ENCODE data around the gene CYFIP1. TPM values are rescaled to one million over a fixed set of nuclear protein-coding genes. Genes with fewer than 3 reads are reported as not detected.

Gene CYFIP1
- total and polyA plus RNA-seq, 5 donors from 2014 or later, result 1.1 to 7.6 (median 2.0) TPM

DNA sequence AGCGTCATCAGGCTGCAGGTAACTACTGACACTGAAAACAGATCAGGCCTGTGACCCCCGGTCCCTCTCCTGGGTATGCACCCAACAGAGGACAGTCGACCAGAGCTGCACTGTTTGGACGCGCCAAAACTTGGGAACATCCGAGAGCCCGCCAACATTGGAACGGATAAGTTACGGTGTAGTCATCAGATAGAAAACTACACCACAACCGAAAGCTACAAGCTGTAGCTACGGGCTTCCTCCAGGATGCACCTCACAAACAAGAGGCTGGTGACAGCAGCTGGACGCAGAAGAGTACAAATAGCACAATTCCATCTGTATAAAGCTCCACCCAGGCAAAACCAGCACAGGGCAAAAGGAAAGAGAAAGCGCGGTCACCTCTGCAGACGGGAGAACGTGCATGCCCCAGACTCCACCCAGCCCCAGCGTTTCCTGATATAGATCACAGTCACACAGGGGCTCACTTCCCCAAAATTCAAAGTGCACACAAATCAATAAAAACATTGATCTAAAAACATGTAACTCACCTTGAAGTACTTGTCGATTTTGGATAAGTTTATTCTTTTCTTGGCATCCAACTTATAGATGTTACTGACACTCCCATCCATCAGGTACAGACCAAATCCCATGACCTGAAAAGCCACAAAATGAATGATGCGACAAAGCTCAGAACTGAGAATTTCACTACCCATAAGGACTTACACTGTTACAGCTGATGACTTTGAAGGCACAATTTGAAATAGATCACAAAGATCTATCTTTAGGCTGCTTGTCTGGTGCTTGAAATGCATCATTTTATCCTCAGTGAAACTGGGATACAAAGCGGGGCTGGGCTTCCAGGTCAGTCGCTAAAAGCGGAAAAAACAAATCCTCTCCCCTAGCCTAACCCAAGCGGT, 43.3 kb downstream of the CYFIP1 start:
- Mint-ChIP-seq H3K4me3 (no peak overlapping the region), H3K36me3 (peaks cover 6% of the 10 kb centered on the region), H3K27me3 (no peaks in the 10 kb centered on the region), H3K27ac (no peak overlapping the region), H3K9me3 (no peaks in the 10 kb centered on the region), H3K4me1 (no peaks in the 10 kb centered on the region)
- no peaks in the 10 kb centered on the region for H3K36me3 ChIP-seq (ENCODE audit: control insufficient read depth, insufficient read depth, low read length)
- ATAC-seq (ENCODE audit: low read depth in 2 of 2) (no peak), DNase-seq (peak in 1 of 3 donors; percentile 24)
- H3K4me3 ChIP-seq (ENCODE audit: low read depth, low read length), result no peak overlapping the region
- H3K4me1 ChIP-seq (ENCODE audit: control insufficient read depth, insufficient read depth, low read length, poor library complexity, severe bottlenecking), result no peaks in the 10 kb centered on the region
- no peaks in the 10 kb centered on the region for H3K9me3 ChIP-seq (ENCODE audit: control insufficient read depth in 2 of 2, low read length in 2 of 2)
- H3K27me3 ChIP-seq (ENCODE audit: control insufficient read depth, insufficient read depth, low read length), result no peaks in the 10 kb centered on the region
- H3K27ac ChIP-seq (ENCODE audit: insufficient read depth, low read length, poor library complexity, severe bottlenecking), result no peak overlapping the region

- H3K4me3 ChIP-seq (ENCODE audit: low read depth, low read length), result no peak overlapping the region
- H3K36me3 Mint-ChIP-seq, result peaks cover 6% of the 10 kb centered on the region
- DNase-seq (no peak), ATAC-seq (ENCODE audit: low read depth in 2 of 2) (no peak)
- H3K4me1 ChIP-seq (ENCODE audit: control insufficient read depth, insufficient read depth, low read length, poor library complexity, severe bottlenecking), result no peaks in the 10 kb centered on the region
- H3K27ac ChIP-seq (ENCODE audit: insufficient read depth, low read length, poor library complexity, severe bottlenecking), result no peak overlapping the region
- H3K9me3 ChIP-seq (ENCODE audit: control insufficient read depth in 2 of 2, low read length in 2 of 2), result no peaks in the 10 kb centered on the region
- no peak overlapping the region for H3K27ac Mint-ChIP-seq
- H3K27me3 ChIP-seq (ENCODE audit: control insufficient read depth, insufficient read depth, low read length), result no peaks in the 10 kb centered on the region
- H3K9me3 Mint-ChIP-seq, result no peaks in the 10 kb centered on the region
- no peak overlapping the region for H3K4me3 Mint-ChIP-seq
- no peaks in the 10 kb centered on the region for H3K36me3 ChIP-seq (ENCODE audit: control insufficient read depth, insufficient read depth, low read length)
- no peaks in the 10 kb centered on the region for H3K27me3 Mint-ChIP-seq
- H3K4me1 Mint-ChIP-seq, result no peaks in the 10 kb centered on the region
Observed at GRCh38 chr15:22933641-22934061, 46.5 kb downstream of the CYFIP1 start.

DNA sequence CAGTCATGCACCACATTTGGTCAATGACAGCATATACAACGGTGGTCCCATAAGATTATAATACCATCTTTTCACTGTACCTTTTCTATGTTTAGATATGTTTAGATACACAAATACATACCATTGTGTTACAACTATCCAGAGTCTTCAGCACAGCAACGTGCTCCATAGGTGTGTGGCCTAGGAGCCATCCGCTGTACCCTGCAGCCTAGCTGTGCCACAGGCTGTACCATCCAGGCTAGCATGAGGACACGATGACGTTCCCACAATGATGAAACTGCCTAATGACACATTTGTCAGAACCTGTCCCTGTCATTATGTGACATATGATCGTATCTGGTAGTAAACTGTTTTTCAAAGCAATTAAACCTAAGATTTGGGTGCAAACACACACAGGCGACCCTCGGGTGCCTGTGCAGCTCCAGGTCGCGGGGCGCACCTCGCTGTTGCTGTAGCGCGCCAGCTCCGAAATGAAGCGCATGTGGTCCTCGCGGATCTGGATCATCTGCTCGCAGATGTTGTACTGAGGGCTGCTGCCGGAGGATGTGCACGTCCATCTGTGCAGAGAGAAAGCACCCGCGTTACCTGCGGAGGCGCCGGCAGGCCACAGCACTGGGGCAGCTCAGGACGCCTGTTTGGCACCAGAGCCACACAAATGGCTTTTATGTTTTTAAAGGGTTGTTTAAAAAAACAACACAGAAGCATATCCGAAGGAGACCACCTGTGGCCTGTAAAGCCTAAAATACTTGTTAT, 48.2 kb downstream of the CYFIP1 start:
- Histone ChIP-seq H3K27me3 (ENCODE audit: control insufficient read depth, insufficient read depth, low read length) (no peaks in the 10 kb centered on the region), H3K9me3 (ENCODE audit: control insufficient read depth in 2 of 2, low read length in 2 of 2) (no peaks in the 10 kb centered on the region), H3K4me1 (ENCODE audit: control insufficient read depth, insufficient read depth, low read length, poor library complexity, severe bottlenecking) (no peaks in the 10 kb centered on the region), H3K4me3 (ENCODE audit: low read depth, low read length) (no peak overlapping the region), H3K27ac (ENCODE audit: insufficient read depth, low read length, poor library complexity, severe bottlenecking) (no peak overlapping the region), H3K36me3 (ENCODE audit: control insufficient read depth, insufficient read depth, low read length) (no peaks in the 10 kb centered on the region)
- Mint-ChIP-seq H3K4me1 (no peaks in the 10 kb centered on the region), H3K9me3 (no peaks in the 10 kb centered on the region), H3K36me3 (peaks cover 6% of the 10 kb centered on the region), H3K27me3 (no peaks in the 10 kb centered on the region), H3K27ac (no peak overlapping the region), H3K4me3 (no peak overlapping the region)
- no peak for DNase-seq
- ATAC-seq (ENCODE audit: low read depth in 2 of 2), result no peak

- Histone ChIP-seq H3K27me3 (ENCODE audit: control insufficient read depth, insufficient read depth, low read length) (no peaks in the 10 kb centered on the region), H3K4me1 (ENCODE audit: control insufficient read depth, insufficient read depth, low read length, poor library complexity, severe bottlenecking) (no peaks in the 10 kb centered on the region), H3K9me3 (ENCODE audit: control insufficient read depth in 2 of 2, low read length in 2 of 2) (no peaks in the 10 kb centered on the region), H3K4me3 (ENCODE audit: low read depth, low read length) (no peak overlapping the region), H3K36me3 (ENCODE audit: control insufficient read depth, insufficient read depth, low read length) (no peaks in the 10 kb centered on the region), H3K27ac (ENCODE audit: insufficient read depth, low read length, poor library complexity, severe bottlenecking) (no peak overlapping the region)
- no peak for ATAC-seq (ENCODE audit: low read depth in 2 of 2)
- no peaks in the 10 kb centered on the region for H3K9me3 Mint-ChIP-seq
- no peak overlapping the region for H3K27ac Mint-ChIP-seq
- H3K27me3 Mint-ChIP-seq, result no peaks in the 10 kb centered on the region
- no peaks in the 10 kb centered on the region for H3K4me1 Mint-ChIP-seq
- no peak overlapping the region for H3K4me3 Mint-ChIP-seq
- DNase-seq, result no peak
- peaks cover 6% of the 10 kb centered on the region for H3K36me3 Mint-ChIP-seq
Observed at GRCh38 chr15:22930782-22931484, 49.2 kb downstream of the CYFIP1 start.

GRCh38 chr15:22927761-22928160, 52.4 kb downstream of the CYFIP1 start:
- DNase-seq, result no peak
- no peak overlapping the region for H3K4me3 Mint-ChIP-seq

DNA sequence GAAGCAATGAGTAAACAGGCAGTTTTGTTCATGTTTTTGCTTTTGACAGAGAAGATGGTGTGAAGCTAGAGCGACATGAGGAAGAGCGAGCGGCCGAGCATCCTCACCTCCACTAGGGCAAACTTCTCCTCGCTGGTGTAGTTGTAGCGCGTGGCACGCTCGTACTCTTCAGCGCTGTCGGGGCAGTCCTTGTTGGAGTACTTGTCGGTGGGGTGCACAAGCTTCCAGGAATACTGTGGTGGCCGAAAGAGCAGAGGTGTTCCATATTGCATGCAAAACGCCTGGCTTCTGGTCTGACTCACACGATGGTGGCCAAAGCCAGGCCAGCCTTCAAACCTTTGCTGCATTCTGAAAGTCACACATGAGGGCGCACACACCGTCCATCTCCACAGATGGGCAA, 54.3 kb downstream of the CYFIP1 start:
- Mint-ChIP-seq H3K36me3 (no peaks in the 10 kb centered on the region), H3K9me3 (no peaks in the 10 kb centered on the region), H3K27ac (no peak overlapping the region), H3K4me3 (no peak overlapping the region), H3K27me3 (no peaks in the 10 kb centered on the region), H3K4me1 (no peaks in the 10 kb centered on the region)
- no peaks in the 10 kb centered on the region for H3K36me3 ChIP-seq (ENCODE audit: control insufficient read depth, insufficient read depth, low read length)
- H3K4me3 ChIP-seq (ENCODE audit: low read depth, low read length), result no peak overlapping the region
- no peaks in the 10 kb centered on the region for H3K27me3 ChIP-seq (ENCODE audit: control insufficient read depth, insufficient read depth, low read length)
- H3K27ac ChIP-seq (ENCODE audit: insufficient read depth, low read length, poor library complexity, severe bottlenecking), result no peak overlapping the region
- DNase-seq (no peak), ATAC-seq (ENCODE audit: low read depth in 2 of 2) (no peak)
- H3K9me3 ChIP-seq (ENCODE audit: control insufficient read depth in 2 of 2, low read length in 2 of 2), result no peaks in the 10 kb centered on the region
- H3K4me1 ChIP-seq (ENCODE audit: control insufficient read depth, insufficient read depth, low read length, poor library complexity, severe bottlenecking), result no peaks in the 10 kb centered on the region

More at GRCh38 chr15:22927761-22928160, 52.4 kb downstream of the CYFIP1 start:
- Histone ChIP-seq H3K27me3 (ENCODE audit: control insufficient read depth, insufficient read depth, low read length) (no peaks in the 10 kb centered on the region), H3K9me3 (ENCODE audit: control insufficient read depth in 2 of 2, low read length in 2 of 2) (no peaks in the 10 kb centered on the region), H3K27ac (ENCODE audit: insufficient read depth, low read length, poor library complexity, severe bottlenecking) (no peak overlapping the region), H3K36me3 (ENCODE audit: control insufficient read depth, insufficient read depth, low read length) (no peaks in the 10 kb centered on the region), H3K4me3 (ENCODE audit: low read depth, low read length) (no peak overlapping the region), H3K4me1 (ENCODE audit: control insufficient read depth, insufficient read depth, low read length, poor library complexity, severe bottlenecking) (no peaks in the 10 kb centered on the region)
- no peak for ATAC-seq (ENCODE audit: low read depth in 2 of 2)
- no peaks in the 10 kb centered on the region for H3K27me3 Mint-ChIP-seq
- no peak overlapping the region for H3K27ac Mint-ChIP-seq
- H3K4me1 Mint-ChIP-seq, result no peaks in the 10 kb centered on the region
- H3K36me3 Mint-ChIP-seq, result no peaks in the 10 kb centered on the region
- no peaks in the 10 kb centered on the region for H3K9me3 Mint-ChIP-seq

DNA sequence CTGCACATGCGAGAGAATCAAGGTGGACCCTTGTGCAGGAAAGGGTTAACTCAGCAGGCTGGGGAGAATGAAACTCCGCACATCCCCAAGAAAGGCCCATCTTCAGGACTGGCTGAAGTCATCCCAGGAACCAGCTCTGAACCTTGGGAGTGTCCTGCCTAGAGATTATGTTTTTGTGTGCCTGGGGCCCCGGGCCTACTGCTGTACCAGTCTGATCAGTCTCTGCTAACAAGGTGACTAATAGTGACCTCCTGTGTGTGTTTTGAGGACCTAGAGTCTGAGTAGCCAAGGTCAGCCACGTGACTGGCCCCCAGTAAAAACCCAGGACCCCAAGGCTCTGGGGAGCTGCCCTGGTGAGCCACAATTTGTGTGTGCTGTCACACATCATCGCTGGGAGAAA, 58.2 kb downstream of the CYFIP1 start:
- Histone ChIP-seq H3K4me1 (ENCODE audit: control insufficient read depth, insufficient read depth, low read length, poor library complexity, severe bottlenecking) (no peaks in the 10 kb centered on the region), H3K9me3 (ENCODE audit: control insufficient read depth in 2 of 2, low read length in 2 of 2) (no peaks in the 10 kb centered on the region), H3K4me3 (ENCODE audit: low read depth, low read length) (no peak overlapping the region), H3K27me3 (ENCODE audit: control insufficient read depth, insufficient read depth, low read length) (no peaks in the 10 kb centered on the region), H3K36me3 (ENCODE audit: control insufficient read depth, insufficient read depth, low read length) (no peaks in the 10 kb centered on the region), H3K27ac (ENCODE audit: insufficient read depth, low read length, poor library complexity, severe bottlenecking) (no peak overlapping the region)
- no peaks in the 10 kb centered on the region for H3K4me1 Mint-ChIP-seq
- no peaks in the 10 kb centered on the region for H3K36me3 Mint-ChIP-seq
- ATAC-seq (ENCODE audit: low read depth in 2 of 2) (no peak), DNase-seq (no peak)
- no peaks in the 10 kb centered on the region for H3K27me3 Mint-ChIP-seq
- no peaks in the 10 kb centered on the region for H3K9me3 Mint-ChIP-seq
- H3K27ac Mint-ChIP-seq, result no peak overlapping the region
- H3K4me3 Mint-ChIP-seq, result no peak overlapping the region
